ENCODE results near the gene ATRIP. TPM values are rescaled to one million over a fixed set of nuclear protein-coding genes. Genes with fewer than 3 reads are reported as not detected.

ATRIP gene
- total and polyA plus RNA-seq, 2 of the 8 experiments (the other 6 are each of a cell fraction or from before 2014, with no cell fraction given) = 18.5 to 20.2 TPM

- CTCF ChIA-PET (ENCODE audit: partially characterized antibody) = interaction anchor here (0.9 to 21.5 kb wide), 6 partner anchors 11 to 87 kb away, joined by 3 to 251 read pairs (median 4); partner anchors contain the start of genes PFKFB4 and SHISA5
- H3K27ac ChIP-seq (ENCODE audit: low read depth, low read length) = 0 out of 2 replicates have a peak overlapping the region, but pooled peaks have one; percentile 17
- H2AK5ac ChIP-seq (ENCODE audit: low read depth, low read length) = no peak overlapping the region
These were observed 23.7 kb downstream of the ATRIP start for GRCh38 chr3:48470286-48470685.

More at GRCh38 chr3:48470286-48470685, 23.7 kb downstream of the ATRIP start:
- Histone ChIP-seq H2BK5ac (ENCODE audit: low read depth, low read length) (no peak overlapping the region), H3K4ac (replicated peaks; ENCODE audit: insufficient read length, low read depth, low read length) (no peak overlapping the region), H4K91ac (replicated peaks; ENCODE audit: insufficient read length, low read length) (no peak overlapping the region), H3K9ac (replicated peaks in 1 of 4; ENCODE audit: extremely low read depth in 1 of 4, low read depth in 3 of 4, low read length in 3 of 4) (no peak overlapping the region; a peak in 1 of 7 replicates), H2AFZ (ENCODE audit: low read length) (no peak overlapping the region), H3K4me1 (replicated peaks in 1 of 4; ENCODE audit: control insufficient read depth in 3 of 4, insufficient read depth in 4 of 4, low read length in 3 of 4) (peaks cover 0 to 29% (median 25%) of the 10 kb centered on the region in 4 experiments; a peak in 6 of 7 replicates), H4K20me1 (replicated peaks in 1 of 2; ENCODE audit: control insufficient read depth in 1 of 2, insufficient read depth in 2 of 2, low read length in 2 of 2) (peaks cover 3 to 4% of the 10 kb centered on the region in 2 experiments), H2BK12ac (ENCODE audit: low read depth, low read length) (no peak overlapping the region), H2BK120ac (replicated peaks; ENCODE audit: low read depth, low read length) (no peak overlapping the region), H3K4me3 (ENCODE audit: extremely low read depth in 1 of 4, insufficient read depth in 2 of 4, low read depth in 3 of 4, low read length in 4 of 4) (no peak overlapping the region), H3K4me2 (ENCODE audit: insufficient read depth in 1 of 2, low read depth in 2 of 2, low read length in 2 of 2) (no peak overlapping the region), H4K5ac (ENCODE audit: insufficient read length, low read depth, low read length) (no peak overlapping the region), H3K14ac (ENCODE audit: insufficient read length) (no peak overlapping the region), H3K36me3 (ENCODE audit: control insufficient read depth in 2 of 4, insufficient read depth in 4 of 4, low read length in 3 of 4) (peaks cover 7 to 35% (median 11%) of the 10 kb centered on the region in 4 experiments), H3K18ac (ENCODE audit: extremely low read depth, low read length) (no peak overlapping the region), H3K56ac (replicated peaks; ENCODE audit: insufficient read length, low read depth, low read length) (no peak overlapping the region), H3K23ac (ENCODE audit: insufficient read length) (no peak overlapping the region), H4K8ac (ENCODE audit: extremely low read depth, insufficient read depth, low read length) (no peak overlapping the region), H3K27me3 (replicated peaks in 1 of 4; ENCODE audit: control insufficient read depth in 3 of 4, extremely low read depth in 1 of 4, insufficient read depth in 3 of 4, low read length in 3 of 4) (no peaks in the 10 kb centered on the region), H2BK15ac (ENCODE audit: low read length) (peak overlapping the region; percentile 5; the same call in 1 of the 2 replicates), H3K79me1 (ENCODE audit: low read depth, low read length) (peaks cover 10% of the 10 kb centered on the region), H3K9me3 (ENCODE audit: insufficient read depth in 2 of 2, low read depth in 1 of 2, low read length in 1 of 2) (no peaks in the 10 kb centered on the region), H3K79me2 (ENCODE audit: control insufficient read depth in 1 of 2, insufficient read depth in 2 of 2, low read length in 2 of 2) (peaks cover 0 to 23% of the 10 kb centered on the region in 2 experiments; a peak in 2 of 4 replicates), H2BK20ac (ENCODE audit: low read length) (no peak overlapping the region), H3K23me2 (ENCODE audit: low read depth, low read length) (peaks cover 6% of the 10 kb centered on the region)
- POLR2A ChIA-PET (ENCODE audit: partially characterized antibody) = interaction anchor here (0.6 to 2.7 kb wide), 12 partner anchors 10 to 231 kb away, joined by 3 to 10 read pairs (median 3); partner anchors contain the start of gene ATRIP
- WGBS, 2 experiments (ENCODE audit: extremely low coverage in 1 of 2, insufficient coverage in 1 of 2, insufficient read length in 1 of 2, insufficient replicate concordance in 2 of 2, low coverage in 1 of 2, low lambda C conversion rate in 2 of 2, missing lambda C conversion rate in 1 of 2) = 57% methylated on average over 1 of the region's 1 CpG; no CpG with 5 or more reads in 1 of the 2 experiments
- no peak for DNase-seq (ENCODE audit: low read depth in 1 of 2, low spot score in 2 of 2)
- no peak for FAIRE-seq
- TF ChIP-seq RNF2 (IDR thresholded peaks at IDR 0.05; ENCODE audit: borderline replicate concordance, low read depth, low read length, missing control alignments, poor library complexity, severe bottlenecking) = no peak
- TF ChIP-seq CHD2 (IDR thresholded peaks at IDR 0.05; ENCODE audit: low read length) = no peak
- TF ChIP-seq RBBP5 (IDR thresholded peaks at IDR 0.05; ENCODE audit: borderline replicate concordance, low read depth, low read length) = no peak
- no peak for TF ChIP-seq CBX8 (IDR thresholded peaks at IDR 0.05; ENCODE audit: borderline replicate concordance, low read depth, low read length)
- no peak for TF ChIP-seq MAX (IDR thresholded peaks at IDR 0.05)
- TF ChIP-seq E2F6 (IDR thresholded peaks at IDR 0.05) = no peak
- TF ChIP-seq PHF8 (conservative IDR thresholded peaks at IDR 0.05; ENCODE audit: low read depth, low read length) = no peak
- TF ChIP-seq POU5F1 (IDR thresholded peaks at IDR 0.05; ENCODE audit: low read depth, low read length) = no peak

All from H1 (cell line).